Retinal pigment epithelial cell (primary cell): ENCODE results near the gene ATF6.
A peak's percentile ranks its signal among the peaks of the same experiment; 100 is the strongest.
"Not testable (repeated sequence)": the region's sequence is repeated elsewhere in the genome, so short reads cannot be mapped to it uniquely, and the experiment has no call there.

ENCODE experiments used
- DNase-seq: peaks from one replicate; pipeline ENCODE4 v3.0.0-alpha.2; 2010; ENCODE audit warnings: low read depth
- H3K4me3 ChIP-seq: 2 replicates; pipeline ENCODE4 v1.5.1; 2011; ENCODE audit warnings: mild to moderate bottlenecking, low read length, control low read depth, moderate library complexity
- CTCF ChIP-seq: conservative IDR thresholded peaks from 2 replicates; pipeline ENCODE4 v1.5.1; 2011; ENCODE audit warnings: low read depth, low read length, control low read depth, inconsistent platforms

Gene ATF6

GRCh38 chr1:161749509-161750407 is 16.4 kb upstream of the ATF6 start, which contains the start of gene DUSP12:
TSS of gene DUSP12 (plus strand) at chr1:161749786. CDS start at chr1:161749802, 16 bp downstream.
- peak within 1 kb of the TSS; percentile 91 for H3K4me3 ChIP-seq
- DNase-seq = peak; percentile 83
- TF ChIP-seq CTCF = peak; percentile 22

- no peak for DNase-seq
- peak; percentile 56 for TF ChIP-seq CTCF
- H3K4me3 ChIP-seq = no peak overlapping the region
Measured at GRCh38 chr1:161763522-161764098, 2.5 kb upstream of the ATF6 start.

GRCh38 chr1:161768461-161768860 is 2.3 kb downstream of the ATF6 start:
- no peak overlapping the region for H3K4me3 ChIP-seq
- TF ChIP-seq CTCF = no peak
- DNase-seq = no peak

GRCh38 chr1:161768986-161769672 is 3.0 kb downstream of the ATF6 start:
- no peak for TF ChIP-seq CTCF
- DNase-seq = no peak
- H3K4me3 ChIP-seq = no peak overlapping the region

GRCh38 chr1:161769673-161770045 is 3.5 kb downstream of the ATF6 start:
- DNase-seq, H3K4me3 ChIP-seq: not testable (repeated sequence)

- H3K4me3 ChIP-seq = no peak overlapping the region
- no peak for TF ChIP-seq CTCF
- no peak for DNase-seq
Measured at GRCh38 chr1:161770250-161770649, 4.1 kb downstream of the ATF6 start.

- no peak for DNase-seq
- no peak for TF ChIP-seq CTCF
- H3K4me3 ChIP-seq = no peak overlapping the region
Measured at GRCh38 chr1:161771161-161771560, 5.0 kb downstream of the ATF6 start.
